ENCODE results near the gene FOSL2.

Gene FOSL2

DNA sequence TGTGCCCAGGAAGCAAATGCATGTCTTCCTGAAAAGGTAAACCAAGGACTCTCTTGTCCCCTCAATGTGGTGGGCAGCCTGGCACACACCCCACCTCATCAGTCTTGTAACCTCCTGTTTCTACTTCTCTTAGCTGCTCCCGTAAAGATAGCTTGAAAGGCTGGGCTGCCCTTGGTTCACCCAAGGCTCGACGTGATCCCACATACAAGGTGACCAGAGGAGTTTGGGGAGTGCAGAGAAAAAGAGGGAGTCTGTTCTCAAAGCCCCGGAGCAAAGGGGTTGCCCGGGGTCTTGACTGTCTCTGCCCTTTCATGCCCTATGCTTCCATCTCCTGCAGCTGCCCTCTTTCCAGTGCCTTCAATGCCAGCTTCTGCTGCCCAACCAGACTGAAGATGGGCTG is 18.3 kb upstream of the FOSL2 start:
- DNase-seq: no peak

DNA sequence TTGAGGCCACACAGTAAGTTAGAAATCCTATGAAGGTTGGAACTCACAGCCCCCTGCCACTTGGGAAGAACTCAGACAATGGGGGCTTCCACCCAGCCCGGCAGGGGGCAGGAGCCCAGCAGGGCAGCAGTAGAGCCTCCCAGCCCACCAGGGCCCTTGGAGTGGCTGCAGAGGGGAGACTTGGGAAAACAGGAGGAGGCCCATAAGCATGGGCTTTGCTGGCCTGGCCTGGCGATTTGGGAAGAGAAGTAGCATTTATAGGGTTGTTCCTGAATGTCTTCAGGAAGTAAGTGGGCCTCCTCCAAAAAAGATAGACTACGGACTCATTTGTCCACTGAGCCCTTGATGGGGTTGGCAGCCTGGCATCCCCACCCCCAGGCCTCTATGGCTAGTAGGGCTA is 17.4 kb upstream of the FOSL2 start:
- no peak for DNase-seq

DNA sequence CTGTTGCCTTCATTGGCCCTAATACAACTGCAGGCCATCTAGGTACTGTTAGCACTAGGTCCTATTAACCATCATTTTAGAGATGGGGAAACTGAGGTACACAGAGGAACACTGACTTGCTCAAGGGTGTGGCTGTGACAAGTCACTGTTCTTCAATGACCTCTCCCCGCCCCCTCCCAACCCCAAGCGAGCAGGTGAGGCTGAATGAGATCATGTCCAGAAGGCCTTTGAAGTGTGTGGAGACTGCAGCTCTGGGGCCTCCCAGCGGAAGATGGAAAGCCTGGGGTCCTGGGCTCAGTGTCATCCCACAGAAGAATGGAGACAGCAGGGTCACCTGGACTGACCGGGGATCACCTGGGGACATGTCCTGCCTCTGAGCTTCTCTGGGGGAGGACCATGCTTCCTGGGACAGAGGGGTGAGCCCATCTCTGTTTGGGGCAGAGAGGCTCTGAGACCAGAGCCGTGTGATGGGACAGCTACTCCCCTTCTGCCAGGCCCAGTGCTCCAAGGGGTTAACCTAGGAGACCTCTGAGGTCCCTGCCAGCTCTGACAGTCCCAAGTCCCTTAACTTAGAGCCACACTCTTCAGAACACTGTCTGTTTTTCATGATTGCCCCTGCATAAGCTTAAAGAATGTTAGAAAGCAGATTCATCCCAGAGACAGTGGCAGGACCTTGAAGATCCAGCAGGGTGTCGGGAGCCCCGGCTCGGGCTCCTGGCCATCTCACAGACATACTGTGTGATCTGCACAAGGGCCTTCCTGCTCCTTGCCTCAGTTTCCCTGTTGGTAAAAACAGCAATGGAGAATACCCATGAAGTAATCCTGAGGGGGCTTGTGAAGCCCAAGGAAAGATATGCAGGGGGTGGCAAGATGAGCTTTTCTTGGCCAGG is 16.7 kb upstream of the FOSL2 start:
- no peak for DNase-seq

DNA sequence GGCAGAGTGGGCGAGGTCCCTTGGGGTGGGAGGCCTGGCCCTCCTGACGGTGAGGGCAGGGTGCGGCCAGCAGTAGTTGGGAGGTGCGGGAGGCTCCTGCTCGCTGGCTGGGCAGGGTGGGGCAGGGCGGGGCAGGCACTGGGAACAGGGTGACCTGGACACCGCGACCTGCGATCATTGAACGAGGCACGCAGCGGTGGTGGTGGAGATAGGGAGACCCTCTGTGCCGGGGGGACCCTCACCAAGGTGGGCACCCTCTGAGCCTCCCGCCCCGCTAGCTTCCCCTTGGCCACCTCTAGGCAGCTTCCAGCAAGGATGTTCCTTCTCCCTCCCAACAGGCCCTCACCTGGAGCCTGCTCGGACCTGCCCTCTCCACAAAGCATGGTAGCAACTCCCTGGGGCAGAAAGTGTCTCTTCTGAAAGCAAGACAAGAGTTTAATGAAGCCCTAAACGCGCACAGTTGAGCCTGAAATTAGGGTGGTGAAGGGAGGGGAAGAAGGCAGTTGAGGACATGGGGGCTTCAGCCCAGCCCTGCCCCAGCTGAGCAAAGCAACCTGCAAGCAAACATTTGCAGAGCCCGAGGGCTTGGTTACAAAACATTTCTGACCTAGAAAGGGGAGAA is 15.4 kb upstream of the FOSL2 start:
- DNase-seq: no peak

DNA sequence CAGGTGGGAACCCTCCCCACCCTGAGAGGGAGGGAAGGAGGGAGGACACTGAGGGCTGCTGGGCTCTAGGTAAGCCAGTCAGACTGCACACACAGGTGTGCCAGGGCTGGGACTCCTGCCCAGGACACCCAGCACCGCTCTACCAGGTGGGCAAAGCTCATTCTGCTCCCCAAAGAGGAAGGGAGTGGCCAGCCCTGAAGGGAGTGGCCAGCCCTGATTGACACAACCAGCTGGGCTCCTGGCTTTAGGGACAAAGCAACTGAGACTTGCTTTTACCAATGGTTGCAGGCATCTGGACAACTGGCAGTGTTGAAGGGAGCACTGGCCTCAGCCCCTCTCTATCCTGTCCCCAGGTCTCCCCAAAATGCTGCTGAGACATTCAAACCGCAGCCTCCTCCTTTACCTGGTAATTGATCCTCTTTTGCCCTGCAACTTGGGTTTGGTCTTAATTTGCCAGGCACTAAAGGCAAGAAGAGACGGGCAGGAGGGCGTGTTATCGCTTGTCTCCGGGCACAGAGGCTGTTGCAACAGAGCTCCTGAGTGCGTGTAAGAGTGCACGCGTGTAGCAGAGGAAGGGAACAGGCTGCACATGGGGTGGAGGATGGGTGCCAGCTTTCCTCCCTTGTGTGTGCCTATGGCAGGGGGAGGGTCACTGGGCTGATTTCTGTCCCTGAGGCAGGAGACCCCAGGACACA is 14.5 kb upstream of the FOSL2 start:
- DNase-seq: no peak

DNA sequence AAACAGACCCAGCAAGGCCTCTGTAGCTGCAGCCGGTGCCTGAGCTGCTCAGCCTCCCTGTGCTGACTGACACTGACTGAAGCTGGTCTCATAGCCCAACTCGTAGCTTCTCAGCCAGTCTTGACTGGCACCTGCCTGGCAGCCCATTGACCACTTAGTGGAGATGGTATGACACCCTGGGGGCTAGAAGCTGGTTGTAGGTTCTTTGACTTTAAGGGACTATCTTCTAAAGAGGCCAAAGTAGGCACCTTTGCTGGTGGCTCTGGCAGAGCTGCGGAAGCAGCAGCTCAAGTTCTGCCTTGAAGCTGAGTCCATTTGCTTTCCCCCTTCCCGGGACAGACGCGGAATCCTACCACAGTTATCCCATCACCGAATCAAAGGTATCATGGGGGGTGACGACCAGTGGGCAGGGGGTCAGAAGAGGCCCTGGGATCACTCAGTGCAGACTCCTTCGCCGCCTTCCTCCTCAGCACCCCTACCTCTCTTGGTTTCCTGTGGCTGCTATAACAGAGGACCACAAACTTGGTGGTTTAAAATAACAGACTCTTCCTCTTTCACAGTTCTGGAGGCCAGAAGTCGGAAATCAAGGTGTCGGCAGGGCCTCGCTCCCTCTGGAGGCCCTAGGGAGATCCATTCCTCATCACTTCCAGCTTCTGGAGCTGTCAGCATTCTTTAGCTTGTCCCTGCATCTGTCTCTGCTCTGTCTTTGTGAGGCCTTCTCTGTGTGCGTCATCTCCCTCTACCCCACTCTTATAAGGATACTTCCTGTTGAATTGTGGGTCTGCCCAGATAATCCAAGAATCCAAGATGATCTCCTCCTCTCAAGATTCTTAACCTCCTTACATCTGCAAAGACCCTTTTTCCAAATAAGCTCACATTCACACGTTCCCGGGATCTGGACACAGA is 13.7 kb upstream of the FOSL2 start:
- no peak for DNase-seq

DNA sequence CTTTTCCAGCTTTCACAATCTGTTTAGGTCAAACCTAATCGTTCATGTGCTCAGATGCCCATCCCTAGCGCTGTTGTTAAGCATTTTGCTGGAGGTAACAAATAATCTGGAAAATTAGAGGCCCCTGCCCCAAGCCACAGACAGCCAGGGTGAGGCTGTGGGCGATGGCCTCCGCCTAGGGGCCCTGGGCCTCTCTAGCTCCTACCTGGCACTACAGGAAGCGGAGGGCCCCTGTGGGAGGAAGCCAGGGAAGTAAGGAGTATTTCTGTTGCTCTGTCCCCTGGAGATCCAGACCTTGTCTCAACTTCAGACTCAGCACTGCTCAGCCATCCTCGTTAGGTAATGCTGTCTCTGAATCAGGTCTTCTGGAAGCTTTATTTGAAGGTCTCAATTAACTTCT is 12.4 kb upstream of the FOSL2 start:
- no peak for DNase-seq

DNA sequence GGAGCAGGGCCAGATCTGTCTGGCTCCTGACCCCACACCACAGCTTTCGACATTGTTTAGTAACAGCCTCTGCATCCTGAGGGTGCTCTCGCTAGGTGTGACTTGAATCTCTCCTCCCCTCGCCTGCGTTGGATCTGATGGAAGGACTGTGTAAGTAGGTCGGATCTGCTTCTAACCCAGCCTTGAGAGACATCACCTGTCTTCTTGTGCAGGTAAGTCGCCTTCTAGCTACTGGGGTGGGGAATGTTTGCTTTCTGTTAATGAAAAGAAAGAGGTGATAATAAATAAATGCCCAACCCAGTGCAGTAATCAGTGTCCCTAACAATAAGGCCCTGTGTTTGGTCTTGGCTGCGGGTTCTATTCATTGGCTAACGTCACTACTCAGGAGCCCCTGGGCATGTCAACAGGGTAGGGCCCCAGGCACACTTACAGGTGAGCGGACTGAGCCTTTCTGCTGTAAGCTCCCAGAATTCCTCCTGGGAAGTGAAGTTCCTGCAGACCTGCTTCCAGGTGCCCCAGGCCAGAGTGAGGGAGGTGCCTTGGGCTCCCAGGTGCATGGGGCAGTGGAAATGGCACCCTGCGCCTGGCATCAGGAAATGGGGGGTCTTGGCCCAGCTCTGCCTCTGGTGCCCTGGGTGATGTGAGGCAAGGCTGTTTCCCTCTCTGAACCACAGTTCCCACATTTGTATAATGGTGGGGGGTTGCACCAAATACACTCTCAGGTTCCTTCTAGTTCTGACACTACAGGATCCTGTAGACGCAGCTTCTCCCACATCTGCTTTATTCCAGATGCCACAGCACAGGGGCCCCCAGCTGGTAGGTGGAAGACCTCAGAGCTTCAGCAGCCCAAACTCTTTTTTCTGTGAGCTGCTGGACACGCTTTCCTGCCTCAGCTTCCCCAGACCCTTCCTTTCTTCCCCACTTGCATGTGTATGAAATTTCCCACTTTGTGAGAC is 11.2 kb upstream of the FOSL2 start:
- DNase-seq: no peak

DNA sequence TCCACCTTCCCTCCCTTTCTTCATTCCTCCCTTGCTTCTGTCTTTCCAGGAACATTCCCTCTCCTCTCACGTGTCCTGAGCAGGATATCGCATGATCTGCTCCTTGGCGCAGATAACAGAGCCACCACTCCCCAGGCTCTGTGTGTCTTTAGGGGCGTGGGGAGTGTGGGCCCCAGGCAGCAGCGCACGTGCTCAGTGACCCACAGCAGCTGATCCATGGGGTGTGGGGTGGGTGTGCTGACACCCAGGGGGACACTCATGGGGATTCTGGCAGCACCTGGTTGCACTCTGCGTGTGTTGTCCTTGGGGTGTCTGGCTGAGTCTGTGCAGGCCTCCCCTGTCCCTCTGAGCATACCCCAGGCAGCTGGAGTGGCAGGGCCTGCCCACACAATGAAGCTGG is 9.9 kb upstream of the FOSL2 start:
- DNase-seq: no peak

DNA sequence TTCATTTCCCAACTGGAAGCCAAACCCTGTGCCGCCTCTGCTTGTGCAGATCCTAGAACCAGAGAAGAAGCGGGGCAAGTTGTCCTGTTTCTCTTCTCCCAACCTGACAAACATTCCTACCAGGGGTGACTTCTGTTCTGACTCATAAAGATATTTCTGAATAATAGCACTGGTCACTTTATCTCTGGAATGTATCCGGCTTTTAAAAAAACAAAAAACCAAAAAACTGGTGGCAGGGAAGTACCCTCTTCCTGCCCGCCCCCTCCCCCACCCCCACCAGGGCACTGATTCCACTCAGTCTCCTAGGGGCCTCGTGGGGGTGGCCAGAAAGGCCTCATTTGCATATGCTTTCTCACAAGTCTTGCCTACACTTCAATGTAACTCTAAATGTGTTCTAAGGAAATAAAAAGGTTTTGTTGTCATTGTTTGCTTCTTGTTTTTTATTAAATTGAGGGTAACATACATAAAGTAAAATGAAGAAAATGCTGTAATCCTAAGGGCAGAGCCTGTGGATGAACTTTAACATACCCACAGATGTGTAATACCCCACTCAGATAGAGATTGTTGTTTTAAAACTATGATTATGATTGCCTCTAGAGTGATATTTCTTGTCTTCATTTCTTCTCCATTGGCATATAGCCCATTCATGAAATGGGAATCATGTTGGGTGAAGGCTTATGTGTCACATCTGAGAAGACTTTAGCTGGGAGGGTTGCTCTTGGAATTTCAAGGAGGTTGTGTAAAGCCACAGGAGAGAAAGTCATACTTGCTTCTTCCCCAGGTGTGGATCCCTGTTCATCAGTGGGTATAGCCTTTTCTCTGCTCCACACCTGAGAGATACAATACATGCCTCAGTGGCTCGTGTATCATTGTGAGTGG is 5.3 kb upstream of the FOSL2 start:
- DNase-seq: no peak

DNA sequence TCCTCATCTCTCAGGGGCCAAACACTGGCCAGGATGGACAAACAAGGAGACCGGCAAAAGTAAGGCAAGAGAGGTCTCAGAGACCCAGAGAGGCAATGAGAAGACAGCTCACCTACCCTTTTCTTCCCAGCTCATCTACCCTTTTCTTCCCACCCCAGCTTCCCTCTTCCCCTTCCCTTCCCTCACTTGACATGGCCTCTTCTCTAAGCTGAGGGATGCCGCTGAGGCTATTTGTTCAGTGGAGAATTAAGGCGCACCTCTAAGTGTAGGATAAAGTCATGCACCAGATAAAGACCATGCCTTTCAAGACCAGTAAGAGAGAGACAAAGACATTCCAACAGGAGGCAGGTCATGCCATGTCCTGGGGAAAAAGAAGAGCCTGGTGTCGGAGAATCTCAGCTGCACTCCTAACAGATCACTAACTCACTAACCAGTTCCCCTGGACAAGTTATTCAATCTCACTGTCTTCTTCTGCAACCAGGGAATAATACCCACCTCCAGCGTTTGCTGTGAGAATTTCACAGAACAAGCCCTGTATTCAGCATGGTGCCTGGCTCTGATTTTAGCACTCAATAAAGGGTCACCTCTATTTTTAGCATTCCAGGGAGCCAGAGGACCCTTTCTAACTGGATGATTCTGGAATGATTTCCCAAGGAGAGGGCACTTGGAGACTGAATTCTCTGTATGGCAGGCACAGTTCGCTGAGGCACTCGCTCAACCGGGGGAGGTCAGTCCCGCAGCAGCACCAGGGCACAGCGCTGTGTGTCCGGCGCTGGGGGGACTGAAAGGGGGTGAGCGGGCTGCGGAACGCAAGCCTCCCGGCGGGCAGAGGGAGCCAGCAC is 3.0 kb upstream of the FOSL2 start:
- peak in 3 of 56 donors; percentile 52 to 57 (median 55) for DNase-seq

DNA sequence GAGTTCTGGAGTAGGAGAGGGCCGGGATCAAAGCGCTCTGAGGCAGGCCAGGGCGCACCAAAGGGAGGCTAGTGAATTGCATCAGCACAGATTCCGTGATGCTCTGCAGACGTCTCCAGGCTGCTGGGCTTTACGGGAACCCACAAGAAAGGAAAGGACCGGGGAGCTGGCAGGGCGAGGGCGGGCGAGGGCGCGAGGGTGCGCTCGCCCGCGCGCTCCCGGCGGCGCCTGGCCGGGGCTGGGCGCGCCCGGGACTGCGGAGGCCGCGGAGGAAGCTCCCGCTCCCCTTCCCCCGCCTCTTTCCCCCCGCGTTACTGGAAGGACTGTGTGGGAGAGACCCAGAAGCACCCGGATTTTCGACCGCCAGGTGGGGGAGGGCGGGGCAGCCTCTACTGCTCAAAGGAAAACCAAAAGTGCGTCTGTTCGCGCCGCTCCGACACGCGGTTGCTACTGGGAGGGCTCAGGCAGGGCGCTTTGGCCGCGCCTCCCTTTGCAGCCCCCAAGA is 2.4 kb upstream of the FOSL2 start:
- DNase-seq: peak in 52 of 56 donors; percentile 16 to 84 (median 68)

DNA sequence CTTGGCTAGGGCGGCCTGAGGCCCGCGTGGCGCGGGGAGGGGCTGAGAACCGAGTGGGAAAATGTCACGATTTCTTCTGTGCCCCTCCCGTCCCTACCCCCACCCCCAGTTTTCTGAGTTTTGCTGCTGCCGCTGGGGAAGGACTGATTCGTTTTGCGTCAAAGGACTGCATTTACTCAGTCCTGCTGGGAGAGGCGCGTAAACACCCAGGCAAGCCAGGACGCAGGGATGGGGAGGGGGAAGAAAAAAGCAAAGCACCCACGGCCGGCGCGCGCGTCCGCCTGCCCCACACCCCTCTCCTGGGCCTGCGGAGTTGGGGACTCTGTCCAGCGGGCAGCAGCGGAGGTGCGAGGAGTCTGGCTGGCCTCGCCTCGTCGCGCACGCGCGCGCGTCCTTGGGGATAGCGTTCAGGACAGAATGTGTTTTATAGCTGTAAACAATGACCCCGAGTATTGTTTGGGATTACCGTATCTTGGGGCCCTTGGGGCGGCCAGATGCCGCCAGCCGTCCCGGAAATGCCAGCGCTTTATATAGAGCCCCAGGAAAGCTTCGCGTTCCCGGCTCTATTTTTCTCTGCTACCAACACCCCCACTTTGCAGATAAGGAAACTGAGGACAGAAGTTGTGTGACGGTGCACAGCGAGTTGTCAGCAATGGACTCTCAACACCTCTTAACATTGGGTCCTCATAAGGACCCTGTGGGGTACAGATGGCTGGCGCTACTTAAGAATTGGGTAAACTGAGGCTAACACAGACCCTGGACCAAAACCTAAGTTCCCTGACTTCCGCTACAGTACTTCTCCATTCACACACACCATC is 1.7 kb upstream of the FOSL2 start:
- DNase-seq: peak in 45 of 56 donors; percentile 25 to 84 (median 62)

DNA sequence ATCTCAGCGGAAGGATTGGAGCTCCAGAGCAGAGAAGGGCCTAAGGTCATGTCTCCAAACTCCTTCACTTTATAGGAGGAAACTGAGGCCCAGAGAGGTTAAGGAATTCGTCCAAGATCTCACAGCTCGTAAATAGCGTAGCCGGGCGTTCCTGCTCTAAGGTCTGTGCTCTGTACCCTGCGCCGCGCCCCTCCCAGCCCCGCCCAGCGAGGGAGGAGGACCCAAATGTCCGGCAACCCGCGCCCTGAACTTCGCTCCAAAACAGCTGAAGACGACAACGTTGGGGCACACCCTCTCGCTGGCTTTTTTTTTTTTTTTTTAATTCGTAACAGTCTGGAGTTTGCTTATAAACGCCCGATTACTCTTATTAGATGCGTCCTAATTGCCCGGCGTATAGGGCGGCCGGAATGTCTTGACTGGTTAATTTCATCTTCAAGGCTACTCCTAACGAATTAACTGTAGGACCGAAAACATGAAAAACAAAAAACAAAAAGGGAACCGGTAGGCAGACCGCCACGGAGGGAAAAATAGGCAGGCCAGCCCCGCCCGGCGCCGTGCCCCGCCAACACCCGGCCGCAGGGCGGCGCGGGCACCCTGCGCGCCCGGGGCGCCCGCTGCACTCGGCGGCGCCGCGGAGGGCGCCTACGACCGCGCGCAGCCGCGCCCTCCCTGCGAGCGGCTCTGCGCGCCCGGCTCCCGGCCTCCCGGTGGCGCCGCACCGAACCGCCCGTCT is 928 bp upstream of the FOSL2 start:
- DNase-seq: peak in 22 of 56 donors; percentile 10 to 66 (median 34)

DNA sequence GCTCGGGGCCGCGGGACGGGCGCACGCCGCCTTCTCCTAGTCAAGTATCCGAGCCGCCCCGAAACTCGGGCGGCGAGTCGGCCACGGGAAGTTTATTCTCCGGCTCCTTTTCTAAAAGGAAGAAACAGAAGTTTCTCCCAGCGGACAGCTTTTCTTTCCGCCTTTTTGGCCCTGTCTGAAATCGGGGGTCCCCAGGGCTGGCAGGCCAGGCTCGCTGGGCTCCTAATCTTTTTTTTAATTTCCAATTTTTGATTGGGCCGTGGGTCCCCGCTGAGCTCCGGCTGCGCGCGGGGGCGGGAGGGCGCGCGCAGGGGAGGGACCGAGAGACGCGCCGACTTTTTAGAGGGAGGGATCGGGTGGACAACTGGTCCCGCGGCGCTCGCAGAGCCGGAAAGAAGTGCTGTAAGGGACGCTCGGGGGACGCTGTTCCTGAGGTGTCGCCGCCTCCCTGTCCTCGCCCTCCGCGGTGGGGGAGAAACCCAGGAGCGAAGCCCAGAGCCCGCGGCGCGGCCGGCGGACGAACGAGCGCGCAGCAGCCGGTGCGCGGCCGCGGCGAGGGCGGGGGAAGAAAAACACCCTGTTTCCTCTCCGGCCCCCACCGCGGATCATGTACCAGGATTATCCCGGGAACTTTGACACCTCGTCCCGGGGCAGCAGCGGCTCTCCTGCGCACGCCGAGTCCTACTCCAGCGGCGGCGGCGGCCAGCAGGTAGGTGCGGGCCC is 617 bp downstream of the FOSL2 start:
- peak in 16 of 56 donors; percentile 14 to 66 (median 42) for DNase-seq
